Progenitor cell of endocrine pancreas (in vitro differentiated cells): Measurements from ENCODE around the gene FZD10. TPM values are rescaled to one million over a fixed set of nuclear protein-coding genes. Genes with fewer than 3 reads are reported as not detected.

ENCODE experiments used
- DNase-seq: peaks from one replicate; pipeline ENCODE4 v3.0.0; 2021; ENCODE audit warnings: low spot score; ENCODE audit not compliant: unreplicated experiment
- H3K27ac Mint-ChIP-seq: 2 replicates; pipeline ENCODE4 v1.8.0; 2021; ENCODE audit warnings: mild to moderate bottlenecking, moderate library complexity, mixed read lengths
- H3K27me3 Mint-ChIP-seq: 2 replicates; pipeline ENCODE4 v1.8.0; 2021; ENCODE audit warnings: mixed read lengths
- H3K36me3 Mint-ChIP-seq: 2 replicates; pipeline ENCODE4 v1.8.0; 2022; ENCODE audit warnings: mixed read lengths; ENCODE audit not compliant: insufficient read depth
- H3K4me1 Mint-ChIP-seq: 2 replicates; pipeline ENCODE4 v1.8.0; 2021; ENCODE audit warnings: low read depth, mixed read lengths
- H3K4me3 Mint-ChIP-seq: 2 replicates; pipeline ENCODE4 v1.8.0; 2021; ENCODE audit warnings: low read depth, mild to moderate bottlenecking, moderate library complexity, mixed read lengths
- H3K9me3 Mint-ChIP-seq: 2 replicates; pipeline ENCODE4 v1.8.0; 2021; ENCODE audit warnings: low read depth, mixed read lengths
- total RNA-seq: library from RNA; stranded (reverse); gene quantifications from 2 replicates; pipeline ENCODE4 v1.2.1, GENCODE V29; 2021
- TF ChIP-seq, protein P1 (sequence below): fragments of 200-600 bp; sonication (generic); IDR thresholded peaks from one replicate; pipeline ENCODE4 v1.5.0; 2021; ENCODE audit warnings: antibody characterized with exemption, mild to moderate bottlenecking; ENCODE audit not compliant: unreplicated experiment

Gene FZD10
- total RNA-seq, 1 donor from 2014 or later, result 0.24 TPM

GRCh38 chr12:130138478-130138877 lies 23.8 kb upstream of the FZD10 start:
- no peaks in the 10 kb centered on the region for H3K36me3 Mint-ChIP-seq

DNA sequence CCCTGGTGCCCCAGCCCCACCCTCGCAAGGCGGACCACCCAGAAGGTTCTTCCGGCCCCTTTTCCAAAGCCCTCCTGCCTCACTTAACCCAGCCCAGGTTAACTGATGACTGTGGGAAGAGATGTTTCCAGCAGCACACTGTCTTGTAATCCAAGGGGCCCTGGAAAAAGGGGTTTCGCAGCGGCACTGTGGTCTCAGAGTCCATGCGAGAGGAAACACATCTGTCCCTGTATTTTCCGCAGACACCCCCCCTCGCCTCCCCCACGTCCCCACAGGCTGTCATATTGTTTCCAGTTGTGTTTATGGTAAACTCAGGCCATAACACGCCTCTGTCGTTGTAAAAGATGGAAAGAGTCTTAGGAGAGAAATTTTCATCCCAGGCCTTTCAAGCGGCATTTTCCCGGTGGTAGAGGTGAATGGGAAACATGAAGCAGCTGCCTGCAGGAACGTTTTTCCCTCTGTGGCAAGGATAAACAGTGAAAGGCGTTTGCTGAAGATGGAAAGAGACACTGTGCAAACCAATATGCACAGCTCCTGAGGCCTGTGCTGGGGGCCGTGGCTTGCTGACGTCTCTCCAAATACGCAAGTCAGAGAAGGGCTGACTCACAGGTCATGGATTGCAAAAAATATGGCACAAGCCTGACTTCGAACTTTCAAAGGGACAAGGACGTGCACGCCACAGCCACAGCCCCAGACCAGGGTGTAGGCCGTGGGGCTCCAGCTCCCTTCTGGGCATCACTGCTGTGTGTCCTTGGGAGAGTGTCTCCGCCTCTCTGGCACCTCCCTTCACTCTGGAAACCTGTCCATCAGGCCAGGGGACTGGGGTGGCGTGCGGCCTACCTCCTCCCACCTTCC lies 22.5 kb upstream of the FZD10 start:
- Mint-ChIP-seq H3K9me3 (no peaks in the 10 kb centered on the region), H3K36me3 (no peaks in the 10 kb centered on the region), H3K27ac (no peak overlapping the region), H3K4me1 (no peaks in the 10 kb centered on the region), H3K27me3 (peaks cover 91% of the 10 kb centered on the region), H3K4me3 (no peak overlapping the region)
- TF ChIP-seq, protein P1, sequence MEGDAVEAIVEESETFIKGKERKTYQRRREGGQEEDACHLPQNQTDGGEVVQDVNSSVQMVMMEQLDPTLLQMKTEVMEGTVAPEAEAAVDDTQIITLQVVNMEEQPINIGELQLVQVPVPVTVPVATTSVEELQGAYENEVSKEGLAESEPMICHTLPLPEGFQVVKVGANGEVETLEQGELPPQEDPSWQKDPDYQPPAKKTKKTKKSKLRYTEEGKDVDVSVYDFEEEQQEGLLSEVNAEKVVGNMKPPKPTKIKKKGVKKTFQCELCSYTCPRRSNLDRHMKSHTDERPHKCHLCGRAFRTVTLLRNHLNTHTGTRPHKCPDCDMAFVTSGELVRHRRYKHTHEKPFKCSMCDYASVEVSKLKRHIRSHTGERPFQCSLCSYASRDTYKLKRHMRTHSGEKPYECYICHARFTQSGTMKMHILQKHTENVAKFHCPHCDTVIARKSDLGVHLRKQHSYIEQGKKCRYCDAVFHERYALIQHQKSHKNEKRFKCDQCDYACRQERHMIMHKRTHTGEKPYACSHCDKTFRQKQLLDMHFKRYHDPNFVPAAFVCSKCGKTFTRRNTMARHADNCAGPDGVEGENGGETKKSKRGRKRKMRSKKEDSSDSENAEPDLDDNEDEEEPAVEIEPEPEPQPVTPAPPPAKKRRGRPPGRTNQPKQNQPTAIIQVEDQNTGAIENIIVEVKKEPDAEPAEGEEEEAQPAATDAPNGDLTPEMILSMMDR, result no peak
- no peak for DNase-seq

More at GRCh38 chr12:130138478-130138877, 23.8 kb upstream of the FZD10 start:
- peaks cover 94% of the 10 kb centered on the region for H3K27me3 Mint-ChIP-seq
- no peaks in the 10 kb centered on the region for H3K9me3 Mint-ChIP-seq
- TF ChIP-seq, protein P1, result no peak
- no peak overlapping the region for H3K4me3 Mint-ChIP-seq
- DNase-seq, result no peak
- H3K27ac Mint-ChIP-seq, result no peak overlapping the region
- no peaks in the 10 kb centered on the region for H3K4me1 Mint-ChIP-seq

GRCh38 chr12:130141105-130141504 lies 21.2 kb upstream of the FZD10 start:
- DNase-seq, result no peak
- Mint-ChIP-seq H3K27me3 (peaks cover 91% of the 10 kb centered on the region), H3K4me1 (no peaks in the 10 kb centered on the region), H3K9me3 (no peaks in the 10 kb centered on the region), H3K4me3 (no peak overlapping the region), H3K36me3 (no peaks in the 10 kb centered on the region), H3K27ac (no peak overlapping the region)
- TF ChIP-seq, protein P1, result no peak

GRCh38 chr12:130141901-130142683 lies 20.2 kb upstream of the FZD10 start:
- no peak for DNase-seq
- Mint-ChIP-seq H3K4me1 (no peaks in the 10 kb centered on the region), H3K27ac (no peak overlapping the region), H3K36me3 (no peaks in the 10 kb centered on the region), H3K27me3 (peaks cover 91% of the 10 kb centered on the region), H3K4me3 (no peak overlapping the region), H3K9me3 (no peaks in the 10 kb centered on the region)
- TF ChIP-seq, protein P1, result no peak

GRCh38 chr12:130142736-130143135 lies 19.5 kb upstream of the FZD10 start:
- Mint-ChIP-seq H3K9me3 (no peaks in the 10 kb centered on the region), H3K27ac (no peak overlapping the region), H3K4me1 (no peaks in the 10 kb centered on the region), H3K27me3 (peaks cover 88% of the 10 kb centered on the region), H3K36me3 (no peaks in the 10 kb centered on the region), H3K4me3 (no peak overlapping the region)
- DNase-seq, result no peak
- TF ChIP-seq, protein P1, result no peak
